ENCODE data around the gene HMGB4. TPM values are rescaled to one million over a fixed set of nuclear protein-coding genes. Genes with fewer than 3 reads are reported as not detected.

Gene HMGB4
- total RNA-seq, 2 experiments from 2014 or later, result not detected

DNA sequence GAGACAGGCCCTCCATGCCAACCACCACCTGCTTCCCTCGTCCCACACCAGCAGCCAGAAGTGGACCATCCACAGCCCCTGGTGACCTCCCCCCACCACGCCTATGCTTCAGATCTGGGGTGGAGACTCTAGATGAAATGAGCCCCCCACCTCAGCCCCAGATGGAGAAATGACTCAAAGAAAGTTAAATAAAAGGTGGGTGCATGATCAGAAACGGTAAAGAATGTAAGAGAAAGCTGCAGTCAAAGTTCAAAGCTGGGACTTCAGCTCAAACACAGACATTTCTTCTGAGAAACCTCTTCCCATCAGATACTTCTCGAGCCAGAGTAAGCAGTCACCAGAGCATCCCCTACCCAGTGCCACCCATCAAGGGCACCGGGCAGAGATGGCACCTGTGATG, 43.1 kb upstream of the HMGB4 start:
- ChIA-PET CTCF (no interaction called here), POLR2A (no interaction called here)
- intact Hi-C loops (cut with DNase I, micrococcal nuclease), result no loop called here
- TF ChIP-seq, protein P1, sequence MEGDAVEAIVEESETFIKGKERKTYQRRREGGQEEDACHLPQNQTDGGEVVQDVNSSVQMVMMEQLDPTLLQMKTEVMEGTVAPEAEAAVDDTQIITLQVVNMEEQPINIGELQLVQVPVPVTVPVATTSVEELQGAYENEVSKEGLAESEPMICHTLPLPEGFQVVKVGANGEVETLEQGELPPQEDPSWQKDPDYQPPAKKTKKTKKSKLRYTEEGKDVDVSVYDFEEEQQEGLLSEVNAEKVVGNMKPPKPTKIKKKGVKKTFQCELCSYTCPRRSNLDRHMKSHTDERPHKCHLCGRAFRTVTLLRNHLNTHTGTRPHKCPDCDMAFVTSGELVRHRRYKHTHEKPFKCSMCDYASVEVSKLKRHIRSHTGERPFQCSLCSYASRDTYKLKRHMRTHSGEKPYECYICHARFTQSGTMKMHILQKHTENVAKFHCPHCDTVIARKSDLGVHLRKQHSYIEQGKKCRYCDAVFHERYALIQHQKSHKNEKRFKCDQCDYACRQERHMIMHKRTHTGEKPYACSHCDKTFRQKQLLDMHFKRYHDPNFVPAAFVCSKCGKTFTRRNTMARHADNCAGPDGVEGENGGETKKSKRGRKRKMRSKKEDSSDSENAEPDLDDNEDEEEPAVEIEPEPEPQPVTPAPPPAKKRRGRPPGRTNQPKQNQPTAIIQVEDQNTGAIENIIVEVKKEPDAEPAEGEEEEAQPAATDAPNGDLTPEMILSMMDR (IDR thresholded peaks at IDR 0.05), result no peak
- Histone ChIP-seq H3K36me3 (ENCODE audit: insufficient read depth, low read length) (no peaks in the 10 kb centered on the region), H3K4me3 (ENCODE audit: low read length) (no peak overlapping the region), H3K27me3 (ENCODE audit: control insufficient read depth in 1 of 2, insufficient read depth in 2 of 2, low read length in 2 of 2) (no peaks in the 10 kb centered on the region), H3K4me1 (ENCODE audit: insufficient read depth, low read length) (no peaks in the 10 kb centered on the region), H3K9me3 (ENCODE audit: control insufficient read depth in 1 of 2, insufficient read depth in 1 of 2, low read length in 2 of 2) (peaks cover 0 to 11% of the 10 kb centered on the region in 2 experiments), H3K27ac (ENCODE audit: low read depth in 1 of 2, low read length in 2 of 2) (no peak overlapping the region)
- no peaks in the 10 kb centered on the region for H3K4me1 Mint-ChIP-seq (ENCODE audit: low read depth)
- DNase-seq, result no peak
- H3K36me3 Mint-ChIP-seq (ENCODE audit: low read depth), result no peaks in the 10 kb centered on the region
- H3K4me3 Mint-ChIP-seq, result no peak overlapping the region
- no peak for ATAC-seq (ENCODE audit: poor library complexity)
- H3K27ac Mint-ChIP-seq, result no peak overlapping the region
- H3K27me3 Mint-ChIP-seq, result peaks cover 22% of the 10 kb centered on the region
- H3K9me3 Mint-ChIP-seq, result no peaks in the 10 kb centered on the region

DNA sequence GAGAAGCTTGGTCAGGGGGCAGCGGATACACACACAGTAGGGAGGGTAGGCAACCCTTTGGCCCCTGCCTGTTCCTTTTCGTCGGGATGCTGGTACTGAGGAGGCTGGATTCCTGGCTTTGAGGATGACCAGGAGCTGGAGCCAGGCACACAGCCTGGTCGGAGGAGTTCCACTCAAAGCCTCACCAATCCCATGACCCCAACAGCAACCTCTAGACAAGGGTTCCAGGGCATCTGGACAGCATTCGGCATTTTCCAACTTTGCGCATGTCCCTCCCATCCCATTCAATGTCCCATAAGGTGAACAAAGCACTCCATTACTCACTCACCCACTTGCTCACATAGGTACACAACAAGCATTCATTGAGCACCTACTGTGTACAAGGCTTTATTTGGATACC, 42.6 kb upstream of the HMGB4 start:
- H3K27me3 ChIP-seq (ENCODE audit: control insufficient read depth in 1 of 2, insufficient read depth in 2 of 2, low read length in 2 of 2), result no peaks in the 10 kb centered on the region
- H3K27ac ChIP-seq (ENCODE audit: low read depth in 1 of 2, low read length in 2 of 2), result no peak overlapping the region
- H3K36me3 ChIP-seq (ENCODE audit: insufficient read depth, low read length), result no peaks in the 10 kb centered on the region
- ChIA-PET POLR2A (no interaction called here), CTCF (no interaction called here)
- H3K4me1 ChIP-seq (ENCODE audit: insufficient read depth, low read length), result no peaks in the 10 kb centered on the region
- no peak for ATAC-seq (ENCODE audit: poor library complexity)
- no peak overlapping the region for H3K27ac Mint-ChIP-seq
- H3K9me3 ChIP-seq (ENCODE audit: control insufficient read depth in 1 of 2, insufficient read depth in 1 of 2, low read length in 2 of 2), result peaks cover 0 to 11% of the 10 kb centered on the region in 2 experiments
- TF ChIP-seq, protein P1 (IDR thresholded peaks at IDR 0.05), result no peak
- no peak for DNase-seq
- H3K4me3 ChIP-seq (ENCODE audit: low read length), result no peak overlapping the region
- H3K4me1 Mint-ChIP-seq (ENCODE audit: low read depth), result no peaks in the 10 kb centered on the region
- no peak overlapping the region for H3K4me3 Mint-ChIP-seq
- H3K27me3 Mint-ChIP-seq, result peaks cover 22% of the 10 kb centered on the region
- H3K9me3 Mint-ChIP-seq, result no peaks in the 10 kb centered on the region
- intact Hi-C loops (cut with DNase I, micrococcal nuclease), result no loop called here
- H3K36me3 Mint-ChIP-seq (ENCODE audit: low read depth), result no peaks in the 10 kb centered on the region

DNA sequence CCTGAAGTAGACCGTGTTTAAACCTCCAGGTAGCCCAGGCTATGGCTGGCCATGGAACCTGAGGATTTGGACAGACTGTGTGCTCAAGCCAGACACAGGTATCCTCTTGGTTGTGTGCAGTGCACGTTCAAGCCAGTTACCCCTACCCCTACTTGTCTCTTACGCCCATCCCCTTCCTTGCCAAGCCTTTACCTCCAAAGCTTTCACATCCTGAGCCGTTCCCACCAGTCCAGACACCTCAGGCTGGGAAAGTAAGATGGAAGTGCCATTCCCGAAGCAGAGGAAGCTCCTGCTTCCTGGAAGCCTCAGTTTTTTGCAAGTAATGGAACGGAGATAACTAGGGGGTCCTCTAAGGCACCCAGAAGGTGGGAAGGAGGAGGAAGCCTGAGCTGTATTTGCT, 41.5 kb upstream of the HMGB4 start:
- ATAC-seq (ENCODE audit: poor library complexity), result no peak
- no peak overlapping the region for H3K4me3 ChIP-seq (ENCODE audit: low read length)
- H3K9me3 ChIP-seq (ENCODE audit: control insufficient read depth in 1 of 2, insufficient read depth in 1 of 2, low read length in 2 of 2), result peaks cover 0 to 11% of the 10 kb centered on the region in 2 experiments
- Mint-ChIP-seq H3K36me3 (ENCODE audit: low read depth) (no peaks in the 10 kb centered on the region), H3K4me1 (ENCODE audit: low read depth) (no peaks in the 10 kb centered on the region), H3K4me3 (no peak overlapping the region), H3K27ac (no peak overlapping the region), H3K27me3 (peaks cover 25% of the 10 kb centered on the region), H3K9me3 (no peaks in the 10 kb centered on the region)
- H3K36me3 ChIP-seq (ENCODE audit: insufficient read depth, low read length), result no peaks in the 10 kb centered on the region
- POLR2A ChIA-PET, result no interaction called here
- intact Hi-C loops (cut with DNase I, micrococcal nuclease), result no loop called here
- H3K27ac ChIP-seq (ENCODE audit: low read depth in 1 of 2, low read length in 2 of 2), result no peak overlapping the region
- no peaks in the 10 kb centered on the region for H3K27me3 ChIP-seq (ENCODE audit: control insufficient read depth in 1 of 2, insufficient read depth in 2 of 2, low read length in 2 of 2)
- CTCF ChIA-PET, result no interaction called here
- no peak for DNase-seq
- TF ChIP-seq, protein P1 (IDR thresholded peaks at IDR 0.05), result no peak
- H3K4me1 ChIP-seq (ENCODE audit: insufficient read depth, low read length), result no peaks in the 10 kb centered on the region

All from CD4-positive, alpha-beta T cell (primary cell).